ENCODE data around the gene FGR.
"Not testable (repeated sequence)": the region's sequence is repeated elsewhere in the genome, so short reads cannot be mapped to it uniquely, and the experiment has no call there.

The FGR gene

GRCh38 chr1:27634177-27634984 is 604 bp downstream of the FGR start:
- no peak for DNase-seq (ENCODE audit: low spot score)

DNA sequence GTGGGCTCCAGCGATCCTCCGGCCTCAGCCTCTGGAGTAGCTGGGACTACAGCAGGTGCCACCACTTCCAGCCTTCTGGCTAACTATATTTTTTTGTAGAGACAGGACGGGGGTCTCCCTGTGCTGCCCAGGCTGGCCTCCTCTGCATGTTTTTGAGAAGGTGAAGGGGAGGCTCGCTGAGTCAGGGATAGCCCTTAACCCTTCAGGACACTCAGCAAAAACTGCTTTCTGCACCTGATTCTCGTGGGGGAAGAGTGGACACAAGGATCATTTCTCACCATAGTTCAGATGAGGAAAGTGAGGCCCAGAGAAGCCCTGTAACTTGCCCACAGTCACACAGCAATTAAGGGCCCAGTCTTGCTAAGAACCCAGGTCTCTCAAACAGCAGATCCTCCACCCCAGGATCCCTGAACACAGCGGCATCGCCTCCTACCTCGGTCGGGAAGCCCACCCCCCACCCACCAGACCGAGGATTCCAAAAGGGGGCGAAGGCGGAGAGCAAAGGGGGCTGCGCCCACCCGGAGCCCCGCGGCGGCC is 1.3 kb downstream of the FGR start:
- DNase-seq (ENCODE audit: low spot score): no peak

- DNase-seq (ENCODE audit: low spot score): no peak
These were observed 1.7 kb downstream of the FGR start for GRCh38 chr1:27633298-27633610.

GRCh38 chr1:27632387-27633297 is 2.3 kb downstream of the FGR start:
- DNase-seq (ENCODE audit: low spot score): no peak

DNA sequence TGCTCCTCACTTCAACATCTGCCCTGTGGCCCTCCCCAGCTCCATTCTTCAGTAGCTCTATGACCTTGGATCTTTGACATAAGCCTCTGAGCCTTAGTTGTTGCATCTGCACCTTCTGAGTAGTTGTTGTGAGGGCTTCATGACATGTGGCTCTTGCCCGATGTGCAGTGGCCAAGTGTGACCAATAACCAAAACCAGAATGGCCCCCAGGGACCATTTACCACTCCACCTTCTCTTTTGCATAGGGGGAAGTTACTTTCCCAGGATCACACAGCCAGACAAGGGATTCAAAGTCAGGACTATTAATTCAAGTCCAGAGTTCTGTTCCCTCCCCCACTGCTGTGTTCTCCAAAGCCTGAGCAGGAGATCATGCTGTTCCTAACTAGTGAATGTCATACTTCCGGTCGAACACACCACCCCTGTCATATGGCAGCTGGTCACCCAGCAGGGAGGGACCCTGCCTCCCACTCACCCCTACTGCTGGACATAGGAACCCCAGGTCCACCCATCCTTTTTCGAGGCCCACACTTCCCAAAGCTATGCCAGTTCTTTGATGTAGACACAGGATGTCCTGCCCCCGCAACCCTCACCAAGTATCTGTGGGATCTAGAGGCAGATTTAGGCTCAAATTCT is 4.0 kb downstream of the FGR start:
- peak; percentile 71 for DNase-seq (ENCODE audit: low spot score)

GRCh38 chr1:27628712-27629111 is 6.3 kb downstream of the FGR start:
- no peak for DNase-seq (ENCODE audit: low spot score)

GRCh38 chr1:27627733-27628132 is 7.3 kb downstream of the FGR start:
- not testable (repeated sequence) for DNase-seq (ENCODE audit: low spot score)

DNA sequence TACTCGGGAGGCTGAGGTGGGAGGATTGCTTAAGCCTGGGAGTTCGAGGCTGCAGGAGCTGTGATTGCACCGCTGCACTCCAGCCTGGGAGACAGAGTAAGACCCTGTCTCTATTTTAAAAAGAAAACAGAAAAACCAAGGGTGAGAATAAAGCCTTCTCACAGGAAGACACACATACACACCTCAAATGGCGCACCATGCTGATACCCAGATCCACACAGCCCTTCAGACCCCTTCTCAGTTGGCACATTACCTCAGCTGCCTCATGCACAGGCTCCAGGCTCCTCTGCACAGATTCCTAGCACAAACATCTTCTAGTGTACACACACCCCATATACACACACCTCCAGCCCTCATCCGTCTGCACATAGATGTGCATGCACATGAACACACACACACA is 7.9 kb downstream of the FGR start:
- no peak for DNase-seq (ENCODE audit: low spot score)

- DNase-seq (ENCODE audit: low spot score): no peak
These were observed 8.7 kb downstream of the FGR start for GRCh38 chr1:27626031-27626935.

DNA sequence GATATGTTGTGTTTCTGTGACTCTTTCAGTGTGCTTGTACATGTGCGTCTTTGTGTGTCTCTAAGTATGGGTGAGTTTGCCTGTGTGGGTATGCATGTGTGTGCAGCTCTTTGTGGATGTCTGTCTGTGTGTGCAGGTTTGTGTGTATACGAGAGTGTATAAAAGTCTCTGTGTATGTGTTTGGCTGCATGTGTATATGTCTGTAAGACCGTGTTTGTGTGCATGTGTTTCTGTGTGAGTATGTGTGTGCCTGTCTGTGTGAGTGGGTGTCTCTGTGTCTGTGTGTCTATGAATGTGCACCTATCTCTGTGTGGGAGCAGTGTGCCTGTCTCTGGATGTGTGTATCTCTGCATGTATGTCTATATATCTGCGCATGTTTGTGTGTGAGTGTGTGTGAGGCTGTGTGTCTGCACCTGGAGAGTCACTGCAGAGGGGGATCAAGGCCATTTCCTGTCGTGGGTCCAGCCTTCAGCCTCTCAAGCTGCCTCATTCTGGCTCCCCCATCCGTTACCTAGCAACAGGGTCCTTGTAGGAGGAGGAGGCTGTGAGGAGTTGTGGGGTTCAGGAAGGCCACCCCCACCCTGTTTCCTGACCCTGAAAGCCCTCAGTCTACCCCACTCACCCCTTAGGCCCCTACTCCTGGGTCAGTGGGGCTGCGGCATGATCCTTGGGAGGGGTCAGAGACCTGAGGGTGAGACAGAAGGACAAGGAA is 10.4 kb downstream of the FGR start:
- DNase-seq (ENCODE audit: low spot score): no peak

DNA sequence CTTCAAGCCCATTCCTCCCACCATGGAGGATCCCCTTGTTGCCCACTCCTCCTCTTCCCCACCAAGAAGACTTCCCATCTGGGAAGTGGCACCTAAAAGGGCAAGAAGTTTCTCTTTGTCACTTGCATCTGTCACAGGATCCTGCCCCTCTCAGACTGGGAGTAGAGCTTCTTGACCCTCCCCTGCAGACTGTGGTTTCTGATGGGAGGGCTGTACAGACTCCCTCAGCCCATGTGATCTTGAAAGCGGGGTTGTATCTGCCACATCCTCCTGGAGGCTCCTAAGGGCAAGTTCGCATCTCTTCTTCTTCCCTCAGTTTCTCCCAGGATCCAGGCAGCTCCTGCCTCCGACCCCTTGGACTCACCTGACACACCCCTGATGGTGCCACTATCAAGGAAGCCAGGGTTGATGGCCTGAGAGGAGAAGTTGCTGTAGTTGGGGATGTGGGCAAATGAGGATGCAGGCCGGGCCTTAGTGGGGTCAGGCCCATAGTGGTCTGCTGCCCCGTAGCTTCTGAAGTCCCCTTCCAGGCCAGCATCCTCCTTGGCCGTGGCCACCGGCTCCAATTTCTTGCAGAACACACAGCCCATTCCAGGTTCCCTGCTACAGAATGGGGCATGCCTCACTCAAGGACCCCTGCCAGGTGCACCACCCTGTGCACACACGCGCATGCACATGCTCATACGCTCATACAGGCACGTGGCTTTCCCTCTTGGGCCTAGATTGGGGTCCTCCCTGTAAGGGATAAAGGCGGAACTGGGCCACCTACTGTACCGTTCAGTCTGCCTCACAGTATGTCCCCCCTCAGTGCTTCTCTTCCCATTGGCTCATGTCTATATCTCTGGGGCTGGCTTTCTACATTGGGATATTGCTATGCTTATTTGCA is 11.4 kb downstream of the FGR start:
- DNase-seq (ENCODE audit: low spot score): no peak

GRCh38 chr1:27622828-27623227 is 12.2 kb downstream of the FGR start:
- no peak for DNase-seq (ENCODE audit: low spot score)

DNA sequence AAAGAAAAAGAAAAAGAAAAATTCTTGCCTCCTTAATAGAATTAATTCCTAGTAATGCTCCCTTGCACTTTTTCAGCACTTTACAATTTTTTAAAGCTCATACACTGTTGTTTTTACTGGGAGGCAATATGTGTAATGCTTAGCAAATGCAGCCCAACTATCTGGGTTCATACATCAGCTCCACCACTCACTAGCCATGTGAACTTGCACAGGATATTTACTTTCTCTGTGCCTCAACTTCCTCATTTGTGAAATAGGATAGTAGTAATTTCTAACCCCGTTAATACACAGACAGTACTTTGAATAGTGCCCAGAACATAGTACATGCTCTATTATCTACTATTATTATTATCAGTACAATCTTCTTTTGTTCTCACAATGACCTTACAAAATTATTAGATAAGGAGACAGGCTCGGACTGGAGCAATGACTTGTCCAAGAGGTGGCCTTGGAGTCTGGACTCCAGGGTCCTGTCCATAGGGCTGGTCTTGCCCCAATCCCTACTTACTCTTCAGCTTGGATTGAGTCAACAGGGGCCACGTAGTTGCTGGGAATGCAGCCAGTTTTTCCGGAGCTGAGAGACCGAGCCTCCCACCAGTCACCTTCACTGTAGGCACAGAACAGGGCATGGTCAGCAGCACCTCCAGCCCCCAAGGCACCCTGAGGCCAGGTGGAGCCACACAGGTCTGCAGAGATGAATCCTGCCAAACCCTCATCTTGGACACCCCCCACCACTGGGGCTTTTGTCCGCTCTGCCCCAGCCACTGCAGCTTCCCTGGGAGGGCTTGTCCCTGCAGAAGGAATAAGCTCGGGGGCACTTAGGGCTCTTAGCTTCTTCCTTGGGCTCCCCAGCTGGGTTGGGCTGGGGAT is 13.7 kb downstream of the FGR start:
- DNase-seq (ENCODE audit: low spot score): no peak

GRCh38 chr1:27619782-27620438 is 15.1 kb downstream of the FGR start:
- DNase-seq (ENCODE audit: low spot score): not testable (repeated sequence)

- no peak for DNase-seq (ENCODE audit: low spot score)
These were observed 16.5 kb downstream of the FGR start for GRCh38 chr1:27618341-27619082.

DNA sequence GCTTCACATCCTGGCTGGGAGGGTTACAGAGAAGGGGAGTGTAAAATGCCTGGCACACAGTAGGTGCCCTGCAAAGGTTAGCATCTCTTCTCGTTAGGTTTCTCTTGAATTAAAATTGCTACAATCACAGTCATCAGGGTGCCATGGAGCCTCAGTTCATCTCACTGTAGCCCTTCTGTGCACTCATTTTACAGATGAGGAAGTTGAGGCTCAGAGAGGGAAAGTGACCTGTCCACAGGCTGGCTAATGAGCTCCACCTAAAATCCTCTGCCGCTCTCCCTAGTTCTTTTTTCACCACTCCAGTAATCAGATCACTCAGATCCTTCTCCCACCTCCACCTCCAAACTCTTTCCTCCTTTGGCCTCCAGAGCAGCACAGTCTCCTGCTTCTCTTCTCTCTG is 17.6 kb downstream of the FGR start:
- no peak for DNase-seq (ENCODE audit: low spot score)

GRCh38 chr1:27616441-27616840 is 18.5 kb downstream of the FGR start:
- DNase-seq (ENCODE audit: low spot score): no peak
